Body of pancreas (tissue), 4 donors: ENCODE measurements around the gene EMID1.

Experiments
- POLR2A ChIP-seq, 3 donors: fragments of 450-650 bp; IDR thresholded peaks; one replicate each; pipeline ENCODE4 v1.6.1; 2016; ENCODE audit warnings: antibody characterized with exemption in 3 of 3, mild to moderate bottlenecking in 2 of 3
- TF ChIP-seq, protein P1 (sequence below), 7 experiments: fragments of 450-650 bp in 4 of 7; fragments of 200-600 bp in 3 of 7; sonication (generic) in 3 of 7; IDR thresholded peaks; one replicate each; pipeline ENCODE4 v1.5.1; 2016 to 2019; ENCODE audit warnings: antibody characterized with exemption in 7 of 7

DNA sequence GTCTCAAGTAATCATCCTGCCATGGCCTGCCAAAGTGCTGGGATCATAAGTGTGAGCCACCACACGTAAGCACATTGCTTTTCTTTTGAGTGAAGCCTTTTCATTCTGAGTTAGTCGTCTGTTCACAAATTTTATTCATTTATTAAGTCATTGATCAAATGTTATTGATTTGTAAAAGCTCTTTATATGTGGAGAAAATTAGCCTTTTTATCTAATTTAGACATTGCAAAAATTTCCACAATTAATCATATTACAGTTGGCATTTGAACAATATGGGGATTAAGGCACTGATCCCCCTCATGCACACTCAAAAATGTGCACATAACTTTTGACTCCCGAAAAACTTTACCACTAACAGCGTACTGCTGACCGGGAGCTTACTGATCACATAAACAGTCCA lies 7.5 kb upstream of the EMID1 start:
- TF ChIP-seq, protein P1, sequence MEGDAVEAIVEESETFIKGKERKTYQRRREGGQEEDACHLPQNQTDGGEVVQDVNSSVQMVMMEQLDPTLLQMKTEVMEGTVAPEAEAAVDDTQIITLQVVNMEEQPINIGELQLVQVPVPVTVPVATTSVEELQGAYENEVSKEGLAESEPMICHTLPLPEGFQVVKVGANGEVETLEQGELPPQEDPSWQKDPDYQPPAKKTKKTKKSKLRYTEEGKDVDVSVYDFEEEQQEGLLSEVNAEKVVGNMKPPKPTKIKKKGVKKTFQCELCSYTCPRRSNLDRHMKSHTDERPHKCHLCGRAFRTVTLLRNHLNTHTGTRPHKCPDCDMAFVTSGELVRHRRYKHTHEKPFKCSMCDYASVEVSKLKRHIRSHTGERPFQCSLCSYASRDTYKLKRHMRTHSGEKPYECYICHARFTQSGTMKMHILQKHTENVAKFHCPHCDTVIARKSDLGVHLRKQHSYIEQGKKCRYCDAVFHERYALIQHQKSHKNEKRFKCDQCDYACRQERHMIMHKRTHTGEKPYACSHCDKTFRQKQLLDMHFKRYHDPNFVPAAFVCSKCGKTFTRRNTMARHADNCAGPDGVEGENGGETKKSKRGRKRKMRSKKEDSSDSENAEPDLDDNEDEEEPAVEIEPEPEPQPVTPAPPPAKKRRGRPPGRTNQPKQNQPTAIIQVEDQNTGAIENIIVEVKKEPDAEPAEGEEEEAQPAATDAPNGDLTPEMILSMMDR (IDR thresholded peaks at IDR 0.05): no peak
- TF ChIP-seq POLR2A (IDR thresholded peaks at IDR 0.05): no peak
